ENCODE results near the gene NGFR.
"Not testable (repeated sequence)": the region's sequence is repeated elsewhere in the genome, so short reads cannot be mapped to it uniquely, and the experiment has no call there.

NGFR gene

GRCh38 chr17:49496867-49497147 is 1.7 kb downstream of the NGFR start:
- no peak for DNase-seq

- DNase-seq = peak in 1 of 2 experiments; percentile 58
Observed at GRCh38 chr17:49497148-49498028, 2.3 kb downstream of the NGFR start.

GRCh38 chr17:49498029-49498615 is 3.0 kb downstream of the NGFR start:
- peak; percentile 36 to 61 for DNase-seq

- no peak for DNase-seq
Observed at GRCh38 chr17:49501496-49501895, 6.4 kb downstream of the NGFR start.

GRCh38 chr17:49502254-49502653 is 7.2 kb downstream of the NGFR start:
- DNase-seq = no peak

- not testable (repeated sequence) for DNase-seq
Observed at GRCh38 chr17:49502680-49503079, 7.6 kb downstream of the NGFR start.

GRCh38 chr17:49504369-49504768 is 9.3 kb downstream of the NGFR start:
- no peak for DNase-seq

GRCh38 chr17:49505854-49506253 is 10.8 kb downstream of the NGFR start:
- no peak for DNase-seq

- no peak for DNase-seq
Observed at GRCh38 chr17:49506282-49506681, 11.2 kb downstream of the NGFR start.

- peak in 1 of 2 experiments; percentile 62 for DNase-seq
Observed at GRCh38 chr17:49508061-49508865, 13.2 kb downstream of the NGFR start.

- peak; percentile 62 to 91 for DNase-seq
Observed at GRCh38 chr17:49508866-49509587, 13.9 kb downstream of the NGFR start.

- no peak for DNase-seq
Observed at GRCh38 chr17:49509588-49509917, 14.5 kb downstream of the NGFR start.

- no peak for DNase-seq
Observed at GRCh38 chr17:49510059-49510719, 15.1 kb downstream of the NGFR start.

GRCh38 chr17:49510720-49511110 is 15.6 kb downstream of the NGFR start:
- DNase-seq = no peak

GRCh38 chr17:49511810-49512209 is 16.7 kb downstream of the NGFR start:
- no peak for DNase-seq

- no peak for DNase-seq
Observed at GRCh38 chr17:49512296-49513043, 17.4 kb downstream of the NGFR start.

- no peak for DNase-seq
Observed at GRCh38 chr17:49513044-49513395, 17.9 kb downstream of the NGFR start.

- no peak for DNase-seq
Observed at GRCh38 chr17:49513641-49514040, 18.5 kb downstream of the NGFR start.

- peak in 1 of 2 experiments; percentile 52 for DNase-seq
Observed at GRCh38 chr17:49514071-49514721, 19.1 kb downstream of the NGFR start.

- DNase-seq = peak; percentile 92 to 98
Observed at GRCh38 chr17:49515196-49515770, 20.2 kb downstream of the NGFR start.

GRCh38 chr17:49516180-49516579 is 21.1 kb downstream of the NGFR start:
- DNase-seq = peak in 1 of 2 experiments; percentile 46
